GM18508 (cell line): Measurements from ENCODE around the gene SLC28A1.
"Not testable (repeated sequence)": the region's sequence is repeated elsewhere in the genome, so short reads cannot be mapped to it uniquely, and the experiment has no call there.

Experiments
- ATAC-seq: cut with Tn5 transposase; IDR thresholded peaks from one replicate; pipeline ENCODE4 v1.9.1; 2021; ENCODE audit warnings: moderate number of reproducible peaks; ENCODE audit not compliant: insufficient read depth, unreplicated experiment

SLC28A1 gene

DNA sequence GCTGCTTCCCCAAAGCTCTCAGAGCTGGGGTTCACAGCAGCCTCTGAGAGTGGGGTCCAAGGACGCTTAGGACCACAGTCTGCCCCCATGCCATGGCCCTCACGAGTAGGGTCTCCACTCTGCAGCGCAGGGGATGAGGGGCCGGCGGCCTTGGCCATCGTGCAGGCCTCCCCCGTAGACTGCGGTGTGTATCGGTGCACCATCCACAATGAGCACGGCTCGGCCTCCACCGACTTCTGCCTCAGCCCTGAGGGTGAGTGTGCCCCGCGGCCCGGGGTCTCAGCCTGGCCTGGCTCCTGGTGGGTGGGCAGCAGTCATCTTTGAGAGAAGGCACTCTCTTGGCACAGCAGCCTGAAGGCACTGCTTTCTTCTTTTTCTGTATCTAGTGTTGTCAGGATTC, 24.8 kb upstream of the SLC28A1 start:
- no peak for ATAC-seq

DNA sequence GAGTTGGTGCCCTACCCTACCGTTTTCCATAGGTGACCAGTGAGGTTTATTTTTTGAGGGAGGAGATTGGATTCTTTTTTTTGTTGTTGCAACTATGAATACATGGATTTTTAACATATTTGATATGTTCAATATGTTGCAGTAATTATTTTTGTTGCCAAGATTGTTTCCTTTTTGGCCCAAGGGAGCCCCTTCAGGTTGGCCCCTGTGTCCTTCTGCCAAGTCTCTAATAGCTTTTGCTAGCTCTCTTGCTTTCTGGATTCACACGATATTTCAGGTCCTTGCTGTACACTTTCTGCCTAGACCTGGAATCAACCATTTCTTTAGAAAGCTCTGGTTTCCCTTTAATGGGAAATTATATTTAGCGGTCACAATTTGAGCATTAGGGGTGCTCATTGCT, 22.7 kb upstream of the SLC28A1 start:
- no peak for ATAC-seq

DNA sequence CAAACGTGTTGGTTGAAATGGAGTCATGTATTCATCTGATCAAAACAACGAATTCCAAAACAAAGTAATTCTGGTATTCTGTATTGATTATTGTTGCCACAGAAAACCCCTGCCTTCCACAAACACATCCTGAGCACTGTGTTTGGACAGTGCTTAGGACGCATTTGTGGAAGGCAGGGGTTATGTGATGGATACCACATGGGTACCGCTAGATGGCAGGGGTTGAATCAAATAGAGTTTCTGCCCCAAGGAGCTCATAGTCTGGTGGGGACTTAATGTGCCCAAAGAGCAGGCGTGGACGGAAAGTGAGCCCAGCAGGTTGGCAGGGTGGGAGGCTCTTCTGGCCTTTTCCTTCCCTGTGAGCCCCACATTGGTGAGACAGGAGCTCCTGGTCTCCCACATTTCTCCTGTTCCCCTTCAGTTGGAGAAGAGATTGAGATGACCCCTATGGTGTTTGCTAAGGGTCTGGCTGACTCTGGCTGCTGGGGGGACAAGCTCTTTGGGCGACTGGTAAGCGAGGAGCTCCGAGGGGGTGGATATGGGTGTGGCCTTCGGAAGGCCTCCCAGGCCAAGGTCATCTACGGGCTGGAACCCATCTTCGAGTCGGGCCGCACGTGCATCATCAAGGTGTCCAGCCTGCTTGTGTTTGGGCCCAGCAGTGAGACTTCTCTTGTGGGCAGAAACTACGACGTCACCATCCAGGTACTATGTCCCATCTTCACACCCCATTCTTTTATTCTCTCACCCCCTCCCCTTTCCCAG, 22.1 kb upstream of the SLC28A1 start:
- ATAC-seq: no peak

DNA sequence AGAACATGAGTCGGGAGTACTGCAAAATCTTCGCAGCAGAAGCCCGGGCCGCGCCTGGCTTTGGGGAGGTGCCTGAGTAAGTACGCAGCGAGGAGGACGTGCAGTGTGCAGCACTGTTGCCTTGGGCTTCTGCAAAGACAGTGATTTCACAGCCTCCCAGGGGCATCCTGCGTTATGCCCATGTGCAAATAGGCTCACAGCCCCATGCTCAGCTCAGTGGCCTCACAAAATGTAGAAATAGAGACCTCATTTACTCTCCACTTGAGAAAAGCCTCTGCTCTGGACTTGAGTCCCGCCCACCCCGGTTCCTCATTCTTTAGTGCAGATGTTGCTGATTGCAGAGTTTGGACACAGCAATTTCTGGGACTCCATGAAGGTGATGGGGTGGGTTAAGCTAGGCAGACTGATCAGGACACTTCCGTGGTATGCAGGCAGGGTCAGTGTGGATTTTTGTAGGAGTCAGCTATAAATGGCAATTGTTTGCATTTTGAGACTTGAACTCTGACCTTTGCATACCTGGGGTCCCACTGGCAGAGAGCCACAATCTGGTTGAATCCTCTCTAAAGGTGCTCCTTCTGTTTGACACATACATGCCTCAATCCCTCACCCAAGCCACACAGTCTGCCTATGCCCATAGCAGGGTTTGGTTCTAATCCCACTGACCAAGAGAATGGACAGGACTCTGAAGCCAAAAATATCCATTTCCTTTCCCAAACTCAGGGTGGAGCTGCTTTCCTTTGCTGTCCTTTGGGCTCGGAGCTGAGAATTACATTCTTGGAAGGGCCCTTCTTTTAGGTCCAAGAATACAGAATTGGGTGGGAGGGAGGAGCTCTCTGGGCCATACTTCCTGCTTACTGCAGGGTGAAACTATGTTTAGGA, 20.7 kb upstream of the SLC28A1 start:
- no peak for ATAC-seq

DNA sequence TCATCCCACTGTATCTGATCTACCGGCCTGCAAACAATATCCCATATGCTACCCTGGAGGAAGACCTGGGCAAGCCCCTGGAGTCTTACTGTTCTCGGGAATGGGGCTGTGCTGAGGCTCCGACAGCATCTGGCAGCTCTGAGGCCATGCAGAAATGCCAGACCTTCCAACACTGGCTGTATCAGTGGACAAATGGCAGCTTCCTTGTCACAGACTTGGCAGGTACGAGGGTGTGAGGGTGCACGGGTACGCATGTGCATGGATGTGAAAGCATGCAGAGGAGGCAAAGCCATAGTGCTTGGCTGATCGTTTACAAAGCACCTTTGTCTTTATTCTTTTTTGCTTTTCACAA, 20.0 kb upstream of the SLC28A1 start:
- no peak for ATAC-seq

DNA sequence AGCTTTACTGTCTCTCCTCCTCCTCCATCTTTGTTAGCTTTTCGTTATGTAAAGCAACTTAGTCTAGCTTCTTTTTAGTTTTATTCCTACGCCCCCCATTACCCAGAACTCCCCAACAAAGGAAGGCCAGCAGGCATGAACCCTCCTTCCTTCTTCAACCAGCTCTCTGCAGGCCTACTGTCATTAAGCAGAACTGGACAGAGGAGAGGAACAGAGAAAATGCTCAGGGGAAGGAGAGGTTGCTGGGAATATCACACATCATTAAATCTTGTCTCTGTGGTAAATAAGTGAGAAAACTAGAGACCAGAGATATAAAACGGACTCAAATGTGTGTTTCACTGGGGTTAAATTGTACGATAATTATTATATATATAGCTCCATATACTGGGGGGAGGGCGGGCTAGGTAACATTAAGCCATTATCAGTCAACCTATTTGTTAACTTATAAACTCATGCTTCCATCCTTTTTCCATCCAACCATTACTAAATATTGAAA, 19.3 kb upstream of the SLC28A1 start:
- no peak for ATAC-seq

DNA sequence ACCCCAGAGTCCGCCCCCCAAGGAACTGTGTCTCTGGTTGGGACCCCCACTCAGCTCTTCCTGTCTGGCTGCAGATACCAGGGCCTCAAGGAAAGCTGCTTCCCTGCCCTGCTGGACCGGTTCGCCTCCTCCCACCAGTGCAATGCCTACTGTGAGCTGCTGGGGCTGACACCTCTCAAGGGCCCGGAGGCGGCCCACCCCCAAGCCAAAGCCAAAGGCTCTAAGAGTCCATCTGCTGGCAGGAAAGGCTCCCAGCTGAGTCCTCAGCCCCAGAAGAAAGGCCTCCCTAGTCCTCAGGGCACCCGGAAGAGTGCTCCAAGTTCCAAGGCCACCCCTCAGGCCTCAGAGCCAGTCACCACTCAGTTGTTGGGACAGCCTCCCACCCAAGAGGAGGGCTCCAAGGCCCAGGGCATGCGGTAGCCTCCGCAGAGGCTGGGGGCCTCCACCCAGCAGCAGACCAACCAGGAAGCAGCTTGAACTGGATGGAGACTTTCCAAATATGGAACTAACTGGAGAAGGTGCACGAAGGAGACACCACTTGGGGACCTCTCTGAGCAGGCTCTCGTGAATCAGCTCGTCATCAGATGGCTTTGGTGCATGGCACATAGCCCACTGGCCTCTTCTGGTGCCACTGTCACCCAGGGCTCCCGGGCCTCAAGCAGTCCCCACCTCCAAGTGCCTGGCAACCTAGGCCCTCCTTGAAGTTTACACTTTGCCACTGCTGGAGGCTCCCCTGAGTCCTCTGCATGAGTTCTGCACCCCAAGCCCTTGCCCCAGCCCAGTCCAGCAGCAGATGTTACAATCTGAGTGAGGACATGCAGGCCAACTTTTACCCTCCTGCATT, 16.2 kb upstream of the SLC28A1 start:
- no peak for ATAC-seq

DNA sequence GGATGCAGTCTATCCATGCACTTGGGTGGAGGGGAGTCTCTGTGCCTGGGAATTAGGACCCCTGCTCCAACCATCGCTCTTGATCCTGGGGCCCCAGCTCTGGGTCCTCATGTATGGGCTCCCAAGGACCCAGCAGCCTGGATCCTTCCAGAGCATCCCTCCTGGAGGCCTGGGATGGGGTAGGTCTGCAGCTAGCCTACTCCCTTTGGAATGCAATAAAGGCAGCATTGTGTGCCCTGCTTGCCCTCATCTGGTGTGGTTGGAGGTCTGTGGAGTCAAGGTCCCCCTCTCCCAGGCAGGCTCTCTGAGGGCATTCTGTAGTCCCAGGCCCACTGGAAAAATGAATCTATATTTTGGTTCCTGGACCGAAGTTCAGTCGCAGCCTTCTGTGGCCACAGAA, 15.0 kb upstream of the SLC28A1 start:
- ATAC-seq: no peak

DNA sequence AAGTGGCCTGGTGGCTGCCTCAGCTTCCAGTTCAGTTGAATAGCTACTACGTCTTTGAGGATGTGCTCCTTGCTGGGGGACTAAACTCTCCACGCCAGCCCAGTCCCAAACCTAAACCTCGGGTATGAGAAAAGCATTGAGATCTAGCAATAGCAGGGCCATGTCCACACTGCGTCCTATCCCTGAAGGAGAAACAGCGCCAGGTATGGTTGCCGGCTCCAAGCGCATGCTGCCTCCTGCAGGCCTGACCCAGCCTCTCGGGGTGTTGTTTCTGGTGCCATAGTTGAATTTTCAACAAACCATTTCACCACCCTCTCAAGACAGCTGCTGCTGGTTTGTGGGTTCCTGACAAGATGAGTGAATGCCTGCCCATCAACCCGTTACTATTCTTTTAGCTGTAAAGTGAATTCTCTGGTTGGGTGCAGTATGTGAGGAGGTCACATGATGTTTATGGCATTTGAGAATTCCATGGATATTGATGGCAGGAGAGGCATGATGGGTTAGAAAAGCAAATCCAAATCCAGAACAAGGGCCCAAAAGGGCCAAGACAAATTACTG, 13.0 kb upstream of the SLC28A1 start:
- ATAC-seq: no peak

DNA sequence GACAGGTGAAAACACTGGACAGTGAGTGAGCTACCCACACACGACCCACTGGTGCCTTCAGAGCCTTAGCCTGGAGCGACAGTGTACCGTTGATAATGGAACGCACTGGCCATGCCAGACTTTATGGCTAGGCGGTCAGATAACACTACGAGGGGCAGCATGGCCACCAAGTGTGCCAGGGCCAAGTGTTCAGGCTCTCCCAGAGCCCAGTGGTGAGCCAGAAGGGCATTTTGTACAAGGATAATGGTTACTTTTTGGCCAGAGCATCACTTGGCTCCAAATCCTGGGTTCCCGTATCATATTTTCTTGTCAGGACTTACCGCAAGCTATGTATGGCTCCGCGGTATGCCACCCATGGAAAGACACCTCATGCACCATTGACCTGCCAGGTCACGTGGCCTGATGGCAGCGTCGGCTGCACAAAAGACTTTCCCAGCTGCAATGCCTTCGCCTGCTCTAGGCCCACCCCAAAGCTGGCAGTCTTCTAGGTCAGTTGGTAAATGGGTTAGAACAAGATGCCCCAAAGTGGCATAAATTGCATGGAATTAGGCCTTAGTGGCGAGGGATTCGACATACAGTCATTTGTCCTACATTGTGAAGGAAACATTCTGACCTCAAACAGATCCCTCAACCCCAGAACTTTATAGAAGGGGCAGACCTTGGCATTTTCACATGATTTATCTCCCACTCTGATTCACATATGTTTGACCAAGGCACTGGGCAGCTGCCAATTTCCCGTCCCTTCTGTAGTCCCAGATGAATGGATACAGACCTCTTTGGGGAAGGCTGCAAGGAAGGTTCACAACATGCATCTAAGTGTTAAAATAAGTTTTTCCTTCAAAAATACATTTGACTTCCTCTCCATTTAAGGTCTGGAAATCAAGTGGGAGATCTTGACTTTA, 12.2 kb upstream of the SLC28A1 start:
- no peak for ATAC-seq

DNA sequence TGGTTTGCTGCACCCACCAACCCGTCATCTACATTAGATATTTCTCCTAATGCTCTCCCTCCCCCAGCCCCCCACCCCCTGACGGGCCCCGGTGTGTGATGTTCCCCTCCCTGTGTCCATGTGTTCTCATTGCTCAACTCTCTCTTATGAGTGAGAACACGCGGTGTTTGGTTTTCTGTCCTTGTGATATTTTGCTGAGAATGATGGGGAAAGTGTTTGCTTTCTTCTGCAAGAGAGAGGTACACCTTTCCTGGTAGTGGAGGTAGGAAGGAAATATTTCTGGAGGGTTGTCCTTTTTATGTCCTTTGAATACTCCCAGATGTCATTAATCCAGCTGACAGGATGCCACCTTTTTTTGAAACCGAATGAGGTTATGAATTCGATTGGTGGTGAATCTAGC, 10.5 kb upstream of the SLC28A1 start:
- no peak for ATAC-seq

DNA sequence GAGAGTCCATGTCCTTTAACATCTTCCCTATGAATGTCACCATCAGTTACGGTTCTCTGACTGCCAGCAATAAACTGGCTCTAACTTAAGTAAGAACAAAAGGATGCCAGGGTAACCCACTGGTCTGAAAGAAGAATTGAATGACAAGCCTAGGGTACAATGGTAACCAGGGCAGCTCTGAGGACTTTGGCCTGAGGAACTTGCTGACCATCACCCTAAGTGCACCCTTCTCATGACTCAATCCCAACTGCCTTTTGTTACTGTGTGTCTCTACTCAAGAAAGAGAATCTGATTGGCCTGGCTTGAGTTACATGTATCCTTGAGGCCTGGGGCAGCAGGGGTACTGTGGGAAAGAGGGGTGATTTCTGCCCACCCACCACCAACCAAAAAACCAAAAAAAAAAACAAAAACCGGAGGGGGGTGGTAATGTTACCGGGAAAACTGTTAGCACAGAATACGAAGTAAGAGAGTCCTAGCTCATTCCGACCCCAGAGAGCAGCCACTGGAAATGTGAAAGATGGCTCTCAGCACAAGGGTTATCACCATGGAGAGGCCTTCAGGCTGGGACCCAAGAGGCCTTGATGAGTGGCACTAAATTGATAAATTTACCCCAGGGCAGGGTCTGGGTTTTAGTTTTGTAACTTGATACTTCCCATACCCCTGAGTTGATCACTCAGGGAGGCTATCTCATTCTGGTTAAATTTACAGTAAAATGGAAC, 9.3 kb upstream of the SLC28A1 start:
- ATAC-seq: no peak

DNA sequence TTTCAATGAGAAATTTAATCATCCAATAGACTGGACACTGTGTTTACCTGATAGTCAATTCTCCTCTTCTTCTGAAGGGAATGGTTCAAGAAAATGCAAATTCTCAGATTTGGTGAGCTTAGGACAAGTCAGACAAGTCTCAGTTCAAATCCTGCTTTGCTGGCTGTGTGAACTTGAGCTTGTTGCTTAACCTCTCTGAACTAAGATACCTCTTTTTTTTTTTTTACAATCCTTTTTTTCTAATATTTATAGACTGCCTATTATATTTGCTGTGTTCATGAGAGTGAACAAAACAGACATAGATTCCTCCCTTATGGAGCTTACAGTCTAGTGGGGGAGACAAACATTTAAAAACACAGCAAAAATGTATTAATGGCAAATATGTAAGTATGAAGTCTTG, 8.2 kb upstream of the SLC28A1 start:
- no peak for ATAC-seq

DNA sequence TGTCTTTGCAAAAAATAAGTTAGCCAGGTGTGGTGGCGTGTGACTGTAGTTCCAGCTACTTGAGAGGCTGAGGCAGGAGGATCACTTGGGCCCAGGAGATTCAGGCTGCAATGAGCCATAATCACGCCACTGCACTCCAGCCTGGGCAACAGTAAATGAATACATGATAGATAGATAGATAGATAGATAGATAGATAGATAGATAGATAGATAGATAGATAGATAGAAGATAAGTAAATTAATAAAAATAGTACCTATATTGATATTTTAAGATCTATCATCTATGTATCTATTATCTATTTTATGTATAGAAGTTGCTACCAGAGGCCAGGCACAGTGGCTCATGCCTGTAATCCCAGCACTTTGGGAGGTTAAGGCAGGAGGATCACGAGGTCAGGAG, 6.8 kb upstream of the SLC28A1 start:
- not testable (repeated sequence) for ATAC-seq

DNA sequence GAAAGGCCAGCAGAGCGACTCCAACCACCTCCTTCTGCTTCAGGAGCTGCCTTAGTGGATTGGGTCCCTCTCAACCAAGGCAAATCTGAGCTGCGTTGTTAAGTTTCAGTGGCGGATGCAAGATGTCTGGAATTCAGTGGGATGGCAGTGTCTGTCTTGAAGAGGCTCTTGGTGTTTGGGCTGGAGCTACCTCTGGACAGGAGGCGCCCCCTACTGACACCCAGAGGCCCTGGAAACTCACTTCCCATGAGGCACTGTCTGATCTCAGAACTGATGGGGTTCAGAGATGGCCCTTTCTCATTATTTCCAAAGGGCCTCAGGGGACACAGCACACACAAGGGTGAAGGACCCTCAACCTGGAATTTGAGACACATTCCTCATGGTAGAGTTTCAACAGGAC, 6.0 kb upstream of the SLC28A1 start:
- ATAC-seq: no peak

DNA sequence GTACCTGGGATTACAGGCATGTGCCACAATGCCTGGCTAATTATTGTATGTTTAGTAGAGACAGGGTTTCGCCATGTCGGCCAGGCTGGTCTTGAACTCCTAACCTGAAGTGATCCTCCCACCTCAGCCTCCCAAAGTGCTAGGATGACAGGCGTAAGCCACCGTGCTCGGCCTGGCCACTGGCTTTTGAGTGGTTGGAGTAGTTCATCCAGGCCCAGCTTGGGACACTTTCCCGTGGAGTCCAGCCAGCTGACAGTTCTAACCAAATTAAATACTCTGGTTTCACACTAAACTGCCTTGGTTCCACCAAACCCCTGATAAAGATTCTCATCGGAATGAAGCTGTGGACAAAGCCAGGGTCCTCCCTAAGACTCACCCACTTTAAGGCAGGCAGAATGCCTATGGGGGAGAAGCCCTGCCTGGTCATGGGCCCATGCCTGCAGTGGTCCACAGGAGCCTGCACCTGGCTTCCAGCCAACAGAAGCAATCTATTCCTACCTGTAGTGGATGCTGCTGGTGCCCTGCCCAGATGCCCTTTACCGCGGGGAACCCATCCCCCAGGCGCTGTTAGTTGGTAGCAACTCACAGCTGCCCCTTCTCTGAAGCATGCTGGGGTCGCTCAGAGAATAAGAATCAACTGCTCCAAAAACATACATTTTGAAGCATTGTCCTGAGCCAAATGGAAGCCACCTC, 5.2 kb upstream of the SLC28A1 start:
- ATAC-seq: no peak

DNA sequence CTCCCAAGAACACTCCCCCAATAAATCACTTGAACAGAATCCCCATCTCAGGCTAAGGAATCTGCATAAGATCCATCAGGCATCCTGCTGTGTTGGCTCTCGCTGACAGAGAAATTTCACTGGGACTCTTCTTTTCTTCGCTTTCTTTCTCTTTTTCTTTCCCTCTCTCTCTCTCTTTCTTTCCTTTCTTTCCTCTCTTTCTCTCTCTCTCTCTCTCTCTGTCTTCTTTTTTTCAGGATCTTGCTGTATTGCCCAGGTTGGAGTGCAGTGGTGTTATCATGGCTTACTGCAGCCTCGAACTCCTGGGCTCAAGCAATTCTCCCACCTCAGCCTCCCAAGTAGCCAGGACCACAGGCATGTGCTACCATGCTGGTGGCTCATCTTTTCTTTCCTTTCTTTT, 4.5 kb upstream of the SLC28A1 start:
- no peak for ATAC-seq

DNA sequence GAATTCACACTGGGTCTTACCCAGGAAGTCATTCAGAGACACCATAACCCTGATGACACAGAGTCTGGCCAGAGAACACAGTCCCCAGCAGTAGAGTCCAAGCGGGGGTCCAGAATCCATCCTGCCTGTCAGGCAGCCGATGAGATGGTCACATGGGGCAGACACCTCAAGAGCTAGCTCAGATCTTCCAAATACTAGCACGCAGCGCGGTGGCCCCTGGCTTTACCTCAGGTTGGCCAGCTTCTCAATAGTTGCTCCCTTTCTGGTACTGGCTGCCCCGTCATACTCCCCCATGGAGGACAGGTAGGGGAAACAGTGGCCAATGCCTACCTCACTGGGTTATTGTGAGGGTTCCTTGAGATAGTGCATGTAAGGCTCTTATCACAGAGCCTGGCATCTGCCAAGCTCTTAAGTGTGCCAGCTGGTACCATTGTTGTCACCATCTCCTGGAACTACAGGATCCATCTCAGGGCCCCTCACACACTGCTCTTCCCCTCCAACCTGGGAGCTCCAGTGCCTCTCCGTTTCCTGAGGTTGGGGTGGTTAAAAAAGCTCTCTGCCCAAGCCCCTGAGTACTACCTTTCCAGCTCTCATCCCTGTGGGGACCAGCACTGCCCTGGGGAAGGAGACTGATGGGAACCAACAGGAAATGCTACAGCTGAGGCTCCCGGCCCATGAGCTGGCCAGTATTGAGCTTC, 3.5 kb upstream of the SLC28A1 start:
- ATAC-seq: no peak
